Karpas-422 (cell line): ENCODE results near the gene LUZP4. TPM values are rescaled to one million over a fixed set of nuclear protein-coding genes. Genes with fewer than 3 reads are reported as not detected.

ENCODE experiments used
- DNase-seq: peaks from one replicate; pipeline ENCODE4 v3.0.0-alpha.2; 2015
- H2AFZ ChIP-seq: fragments of 200-600 bp; sonication (generic); 2 replicates; pipeline ENCODE4 v1.6.1; 2014; ENCODE audit warnings: antibody characterized with exemption, low read length, mixed read lengths
- H3K27ac ChIP-seq: fragments of 200-600 bp; sonication (generic); 2 replicates; pipeline ENCODE4 v1.5.1; 2014; ENCODE audit warnings: mild to moderate bottlenecking, low read length, moderate library complexity
- H3K27me3 ChIP-seq: fragments of 200-600 bp; sonication (generic); 2 replicates; pipeline ENCODE4 v1.6.1; 2014; ENCODE audit warnings: low read length, mixed read lengths
- H3K36me3 ChIP-seq: fragments of 200-600 bp; sonication (generic); 2 replicates; pipeline ENCODE4 v1.6.1; 2014; ENCODE audit warnings: low read length, mixed read lengths; ENCODE audit not compliant: insufficient read depth
- H3K4me1 ChIP-seq: fragments of 200-600 bp; sonication (generic); 2 replicates; pipeline ENCODE4 v1.6.1; 2014; ENCODE audit warnings: mild to moderate bottlenecking, low read length, mixed read lengths
- H3K4me2 ChIP-seq: fragments of 200-600 bp; sonication (generic); 2 replicates; pipeline ENCODE4 v1.6.1; 2014; ENCODE audit warnings: low read length, low read depth, mild to moderate bottlenecking; ENCODE audit not compliant: poor library complexity, severe bottlenecking
- H3K4me3 ChIP-seq: fragments of 200-600 bp; sonication (generic); 2 replicates; pipeline ENCODE4 v1.5.1; 2014; ENCODE audit warnings: mild to moderate bottlenecking, antibody characterized with exemption, low read length, mixed read lengths
- H3K79me2 ChIP-seq: fragments of 200-600 bp; sonication (generic); 2 replicates; pipeline ENCODE4 v1.6.1; 2014; ENCODE audit warnings: mild to moderate bottlenecking, low read length, mixed read lengths
- H3K9ac ChIP-seq: fragments of 200-600 bp; sonication (generic); 2 replicates; pipeline ENCODE4 v1.6.0; 2014; ENCODE audit warnings: low read length
- H3K9me2 ChIP-seq: fragments of 200-600 bp; sonication (generic), shearing (Covaris generic); replicated peaks from 2 replicates; pipeline ENCODE4 v1.6.0; 2014; ENCODE audit warnings: mild to moderate bottlenecking, low read length, moderate library complexity; ENCODE audit not compliant: insufficient read depth
- H3K9me3 ChIP-seq: fragments of 300-700, 200-600 bp; sonication (generic); 2 replicates; pipeline ENCODE4 v1.6.1; 2014; ENCODE audit warnings: low read length, mixed read lengths
- H4K20me1 ChIP-seq: fragments of 200-600 bp; sonication (generic); 2 replicates; pipeline ENCODE4 v1.6.1; 2014; ENCODE audit warnings: mild to moderate bottlenecking, antibody characterized with exemption, low read length, low read depth; ENCODE audit not compliant: insufficient read depth
- total RNA-seq: library from RNA; depleted of rRNA; stranded (reverse); fragments of >200 nt; shearing (Covaris generic); gene quantifications from 2 replicates; pipeline ENCODE4 v1.2.3, GENCODE V29; 2014; ENCODE audit warnings: low replicate concordance

LUZP4 gene
- total RNA-seq, 1 experiment from 2014 or later, result not detected

DNA sequence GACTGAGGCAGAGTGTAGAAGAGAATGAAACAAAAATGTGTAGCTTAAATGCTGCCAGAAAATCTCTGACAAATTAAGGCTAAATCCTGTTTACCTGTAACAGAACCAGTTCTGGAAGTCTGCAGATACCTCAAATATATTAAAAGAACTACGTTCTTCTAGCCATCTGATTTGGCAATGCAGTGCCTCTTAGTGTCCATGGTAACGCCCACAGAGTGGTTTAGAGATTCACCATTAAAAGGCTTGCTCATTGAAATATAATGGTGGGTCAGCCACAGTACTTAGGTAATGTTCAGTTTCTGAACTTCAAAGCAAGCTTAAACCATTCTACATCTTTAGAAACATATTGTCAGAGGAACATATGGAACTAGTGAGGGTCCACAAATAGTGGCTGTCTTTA, 23.2 kb upstream of the LUZP4 start:
- H3K79me2 ChIP-seq, result no peaks in the 10 kb centered on the region
- no peak overlapping the region for H3K4me2 ChIP-seq
- H3K27me3 ChIP-seq, result no peaks in the 10 kb centered on the region
- no peaks in the 10 kb centered on the region for H4K20me1 ChIP-seq
- no peak for DNase-seq
- no peak overlapping the region for H3K27ac ChIP-seq
- H3K36me3 ChIP-seq, result no peaks in the 10 kb centered on the region
- H3K4me1 ChIP-seq, result no peaks in the 10 kb centered on the region
- H3K9me2 ChIP-seq, result no peaks in the 10 kb centered on the region
- H3K4me3 ChIP-seq, result no peak overlapping the region
- H2AFZ ChIP-seq, result no peak overlapping the region
- no peaks in the 10 kb centered on the region for H3K9me3 ChIP-seq
- no peak overlapping the region for H3K9ac ChIP-seq

DNA sequence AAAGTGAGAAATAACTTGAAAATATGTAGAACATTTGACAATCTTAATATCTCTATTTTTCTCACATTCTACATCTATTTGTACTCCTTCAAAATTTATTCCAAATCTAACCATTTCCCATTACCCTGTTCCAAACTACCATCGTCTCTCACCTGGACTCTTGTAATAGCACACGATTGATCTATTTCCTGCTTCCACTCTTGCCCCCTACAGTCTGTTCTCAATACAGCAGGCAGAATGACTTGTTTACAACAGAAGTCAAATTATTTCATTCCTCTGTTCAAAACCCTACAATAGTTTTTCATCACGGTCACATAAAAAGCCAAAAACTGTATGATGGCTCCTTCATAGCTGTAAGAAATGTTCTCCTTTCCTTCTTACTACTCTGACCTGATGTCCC, 21.1 kb upstream of the LUZP4 start:
- H3K4me1 ChIP-seq, result no peaks in the 10 kb centered on the region
- H3K36me3 ChIP-seq, result no peaks in the 10 kb centered on the region
- H3K9me3 ChIP-seq, result no peaks in the 10 kb centered on the region

DNA sequence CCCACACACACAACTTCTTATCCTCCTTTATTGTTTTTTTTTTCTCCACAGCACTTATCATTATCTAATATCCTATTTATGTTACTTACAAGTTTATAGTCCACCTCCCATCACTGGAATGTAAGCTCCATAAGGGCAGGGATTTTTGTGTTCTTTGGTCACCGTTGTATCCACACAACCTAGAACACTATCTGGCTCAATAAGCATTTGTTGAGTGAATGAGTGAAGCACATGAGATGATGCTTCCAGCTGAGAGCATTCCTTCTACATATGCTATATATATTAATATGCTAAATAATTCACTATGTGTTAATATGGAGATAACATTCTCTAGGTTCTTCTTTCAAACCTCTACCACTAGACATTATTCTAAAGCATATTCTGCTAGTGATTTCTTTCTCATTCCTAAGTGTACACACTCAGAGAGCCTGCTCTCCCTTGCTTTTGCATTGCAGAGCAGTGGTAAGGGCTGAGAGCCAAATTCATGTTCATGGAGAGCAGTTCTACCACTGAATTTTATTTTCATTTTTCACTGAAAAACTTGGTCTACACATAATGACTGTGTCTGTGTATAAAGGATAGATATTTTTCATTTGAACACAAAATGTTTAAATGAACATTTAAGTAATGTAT, 20.3 kb upstream of the LUZP4 start:
- no peaks in the 10 kb centered on the region for H3K4me1 ChIP-seq
- no peak overlapping the region for H2AFZ ChIP-seq
- no peaks in the 10 kb centered on the region for H3K79me2 ChIP-seq
- no peaks in the 10 kb centered on the region for H3K9me3 ChIP-seq
- no peak overlapping the region for H3K9ac ChIP-seq
- no peak overlapping the region for H3K4me2 ChIP-seq
- H3K4me3 ChIP-seq, result no peak overlapping the region
- no peaks in the 10 kb centered on the region for H3K9me2 ChIP-seq
- no peak overlapping the region for H3K27ac ChIP-seq
- H4K20me1 ChIP-seq, result no peaks in the 10 kb centered on the region
- no peaks in the 10 kb centered on the region for H3K27me3 ChIP-seq
- no peak for DNase-seq
- no peaks in the 10 kb centered on the region for H3K36me3 ChIP-seq

More for the DNA sequence above, 21.1 kb upstream of the LUZP4 start:
- Histone ChIP-seq H3K27ac (no peak overlapping the region), H3K9me2 (no peaks in the 10 kb centered on the region), H2AFZ (no peak overlapping the region), H3K9ac (no peak overlapping the region), H3K4me3 (no peak overlapping the region), H3K79me2 (no peaks in the 10 kb centered on the region), H3K27me3 (no peaks in the 10 kb centered on the region), H4K20me1 (no peaks in the 10 kb centered on the region), H3K4me2 (no peak overlapping the region)
- DNase-seq, result peak; percentile 61

DNA sequence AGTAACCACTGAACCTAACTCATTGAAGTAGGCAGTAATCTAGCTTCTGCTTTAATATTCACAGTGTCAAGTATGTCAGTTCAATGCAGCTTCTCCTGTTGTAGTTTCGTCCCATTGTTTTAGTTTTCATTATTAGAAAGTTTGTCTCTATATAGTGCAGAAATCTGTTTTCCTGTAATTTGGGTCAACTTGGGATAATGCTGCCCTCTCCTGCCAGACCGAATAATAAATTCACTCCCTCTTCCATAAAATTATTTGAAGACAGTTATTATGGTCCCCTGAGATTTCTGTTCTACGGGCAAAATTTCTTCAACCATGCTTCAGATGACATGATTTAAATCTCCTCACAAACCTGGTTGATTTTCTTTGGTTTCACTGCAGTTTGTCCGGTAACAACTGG, 4.6 kb upstream of the LUZP4 start:
- DNase-seq, result no peak
- Histone ChIP-seq H3K4me1 (no peaks in the 10 kb centered on the region), H3K27me3 (no peaks in the 10 kb centered on the region), H3K4me3 (no peak overlapping the region), H2AFZ (no peak overlapping the region), H3K9me3 (no peaks in the 10 kb centered on the region), H3K36me3 (no peaks in the 10 kb centered on the region), H4K20me1 (no peaks in the 10 kb centered on the region), H3K9me2 (no peaks in the 10 kb centered on the region), H3K79me2 (no peaks in the 10 kb centered on the region), H3K4me2 (no peak overlapping the region), H3K9ac (no peak overlapping the region), H3K27ac (no peak overlapping the region)

DNA sequence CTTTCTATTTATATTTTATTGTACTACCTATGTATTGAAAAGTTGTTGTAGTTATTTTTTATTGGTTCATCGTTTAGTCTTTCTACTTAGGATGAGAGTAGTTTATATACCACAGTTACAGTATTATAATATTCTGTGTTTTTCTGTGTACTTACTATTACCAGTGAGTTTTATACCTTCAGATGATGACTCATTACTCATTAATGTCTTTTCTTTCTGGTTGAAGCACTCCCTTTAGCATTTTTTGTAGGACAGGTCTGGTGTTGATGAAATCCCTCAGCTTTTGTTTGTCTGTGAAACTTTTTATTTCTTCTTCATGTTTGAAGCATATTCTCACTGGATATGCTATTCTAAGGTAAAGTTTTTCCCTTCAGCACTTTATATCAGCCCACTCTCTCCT, 7.7 kb downstream of the LUZP4 start:
- H3K9me2 ChIP-seq, result no peaks in the 10 kb centered on the region
- no peaks in the 10 kb centered on the region for H4K20me1 ChIP-seq
- H3K4me2 ChIP-seq, result no peak overlapping the region
- H3K79me2 ChIP-seq, result no peaks in the 10 kb centered on the region
- H2AFZ ChIP-seq, result no peak overlapping the region
- no peaks in the 10 kb centered on the region for H3K27me3 ChIP-seq
- H3K9ac ChIP-seq, result no peak overlapping the region
- no peaks in the 10 kb centered on the region for H3K36me3 ChIP-seq
- DNase-seq, result no peak
- H3K27ac ChIP-seq, result no peak overlapping the region
- no peaks in the 10 kb centered on the region for H3K9me3 ChIP-seq
- H3K4me3 ChIP-seq, result no peak overlapping the region
- H3K4me1 ChIP-seq, result no peaks in the 10 kb centered on the region

DNA sequence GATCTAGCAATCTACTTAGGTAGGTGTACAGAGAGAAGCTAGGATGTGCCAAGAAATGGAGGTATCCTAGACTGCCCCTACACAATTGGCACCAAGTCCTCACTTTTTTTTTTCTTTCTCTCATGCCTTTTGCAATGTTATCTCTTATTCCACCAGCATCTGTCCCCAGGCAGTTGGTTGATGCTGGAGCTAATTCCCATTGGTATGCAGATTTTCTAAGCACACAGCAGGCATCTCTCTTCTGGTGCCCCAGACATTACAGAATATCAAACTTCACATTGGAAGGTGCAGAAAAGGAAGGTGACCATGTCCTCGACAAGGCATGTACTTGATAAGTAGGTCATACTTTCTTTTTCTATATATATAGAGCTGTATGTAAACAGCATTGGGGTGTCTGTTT, 21.6 kb downstream of the LUZP4 start:
- Histone ChIP-seq H3K36me3 (no peaks in the 10 kb centered on the region), H3K27ac (no peak overlapping the region), H3K9ac (no peak overlapping the region), H3K27me3 (no peaks in the 10 kb centered on the region), H4K20me1 (no peaks in the 10 kb centered on the region), H3K9me3 (no peaks in the 10 kb centered on the region), H3K79me2 (no peaks in the 10 kb centered on the region), H3K4me1 (no peaks in the 10 kb centered on the region), H2AFZ (no peak overlapping the region), H3K4me2 (no peak overlapping the region), H3K4me3 (no peak overlapping the region), H3K9me2 (no peaks in the 10 kb centered on the region)
- no peak for DNase-seq

DNA sequence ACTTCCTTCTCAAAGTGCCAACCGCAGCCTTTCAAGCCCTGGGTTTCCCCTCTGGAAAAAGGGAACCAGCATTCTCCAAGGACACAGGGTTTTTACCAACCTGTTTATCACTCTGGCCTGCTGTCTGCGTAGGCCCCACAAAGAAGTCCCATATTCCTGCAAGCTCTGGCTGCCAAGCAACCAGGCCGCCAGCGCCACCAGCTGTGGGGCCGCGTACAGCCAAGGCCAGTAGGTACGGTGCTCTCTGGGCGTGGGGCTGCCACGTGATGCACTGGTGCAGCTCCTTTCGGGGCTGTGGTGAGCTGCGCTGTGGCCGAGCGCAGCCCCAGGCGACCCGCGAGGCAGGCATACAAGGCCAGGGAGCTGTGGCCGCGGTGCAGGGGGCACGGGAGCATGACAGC, 22.1 kb downstream of the LUZP4 start:
- Histone ChIP-seq H3K4me2 (no peak overlapping the region), H2AFZ (no peak overlapping the region), H3K9ac (no peak overlapping the region)

DNA sequence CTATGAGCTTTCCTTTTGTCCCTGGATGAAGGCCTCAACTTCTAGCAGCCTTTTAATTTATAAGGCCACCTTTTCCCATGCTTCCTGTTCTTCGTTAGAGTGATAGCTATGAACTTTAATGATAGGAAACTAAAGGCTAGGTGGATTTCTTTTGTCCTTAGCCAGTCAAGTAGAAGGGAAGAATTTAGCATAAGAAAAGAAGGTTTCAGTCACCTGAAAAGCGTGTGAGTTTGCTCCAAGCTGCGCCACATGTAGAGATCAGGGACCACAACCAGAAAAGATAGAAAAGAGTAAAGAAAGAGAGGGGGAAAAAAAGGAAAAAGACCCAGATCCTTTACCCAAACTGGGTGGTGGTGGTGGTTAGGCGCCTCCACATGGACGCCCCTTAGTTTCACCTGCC, 28.6 kb downstream of the LUZP4 start:
- no peak overlapping the region for H3K27ac ChIP-seq
- DNase-seq, result no peak
- no peak overlapping the region for H2AFZ ChIP-seq
- no peaks in the 10 kb centered on the region for H3K27me3 ChIP-seq
- no peak overlapping the region for H3K4me2 ChIP-seq
- H3K4me1 ChIP-seq, result peaks cover 2% of the 10 kb centered on the region; the same call in 1 of the 2 replicates
- H3K9me2 ChIP-seq, result no peaks in the 10 kb centered on the region
- no peaks in the 10 kb centered on the region for H3K9me3 ChIP-seq
- H3K4me3 ChIP-seq, result no peak overlapping the region
- H3K79me2 ChIP-seq, result no peaks in the 10 kb centered on the region
- H3K9ac ChIP-seq, result no peak overlapping the region
- no peaks in the 10 kb centered on the region for H4K20me1 ChIP-seq
- H3K36me3 ChIP-seq, result no peaks in the 10 kb centered on the region

More for the DNA sequence above, 22.1 kb downstream of the LUZP4 start:
- no peaks in the 10 kb centered on the region for H3K9me2 ChIP-seq
- H3K4me1 ChIP-seq, result no peaks in the 10 kb centered on the region
- DNase-seq, result no peak
- H3K36me3 ChIP-seq, result no peaks in the 10 kb centered on the region
- no peak overlapping the region for H3K4me3 ChIP-seq
- H4K20me1 ChIP-seq, result no peaks in the 10 kb centered on the region
- H3K27ac ChIP-seq, result no peak overlapping the region
- no peaks in the 10 kb centered on the region for H3K9me3 ChIP-seq
- no peaks in the 10 kb centered on the region for H3K27me3 ChIP-seq
- no peaks in the 10 kb centered on the region for H3K79me2 ChIP-seq
